Measurements from ENCODE around the gene TSC2.

The TSC2 gene

DNA sequence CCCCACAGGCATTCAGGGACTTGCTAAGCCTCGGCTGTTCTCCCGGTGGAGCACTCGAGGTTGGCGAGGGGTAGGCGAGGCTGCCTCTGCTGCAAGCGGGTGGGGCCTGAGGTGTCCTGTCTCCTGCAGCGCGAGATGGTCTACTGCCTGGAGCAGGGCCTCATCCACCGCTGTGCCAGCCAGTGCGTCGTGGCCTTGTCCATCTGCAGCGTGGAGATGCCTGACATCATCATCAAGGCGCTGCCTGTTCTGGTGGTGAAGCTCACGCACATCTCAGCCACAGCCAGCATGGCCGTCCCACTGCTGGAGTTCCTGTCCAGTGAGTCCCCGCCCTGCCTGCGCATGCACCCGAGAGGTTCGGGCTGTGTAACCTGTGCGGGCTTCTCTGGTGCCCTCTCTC lies 26.3 kb downstream of the TSC2 start:
- DNase-seq = no peak

DNA sequence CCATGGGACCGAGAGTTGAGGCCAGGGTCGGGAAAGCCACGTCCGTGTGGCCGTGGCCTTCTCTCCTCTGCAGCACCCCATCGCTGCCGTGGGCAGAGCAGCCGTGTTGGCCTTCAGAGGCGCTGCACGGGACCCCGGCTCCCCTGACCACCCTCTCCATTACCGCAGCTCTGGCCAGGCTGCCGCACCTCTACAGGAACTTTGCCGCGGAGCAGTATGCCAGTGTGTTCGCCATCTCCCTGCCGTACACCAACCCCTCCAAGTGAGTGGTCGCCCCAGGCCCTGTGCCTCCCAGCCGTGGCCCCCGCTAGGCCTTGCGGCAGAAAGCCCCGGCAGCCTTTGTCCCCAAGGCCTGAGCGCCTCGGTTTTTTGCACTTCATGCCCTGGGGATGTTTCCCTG lies 27.8 kb downstream of the TSC2 start:
- no peak for DNase-seq

DNA sequence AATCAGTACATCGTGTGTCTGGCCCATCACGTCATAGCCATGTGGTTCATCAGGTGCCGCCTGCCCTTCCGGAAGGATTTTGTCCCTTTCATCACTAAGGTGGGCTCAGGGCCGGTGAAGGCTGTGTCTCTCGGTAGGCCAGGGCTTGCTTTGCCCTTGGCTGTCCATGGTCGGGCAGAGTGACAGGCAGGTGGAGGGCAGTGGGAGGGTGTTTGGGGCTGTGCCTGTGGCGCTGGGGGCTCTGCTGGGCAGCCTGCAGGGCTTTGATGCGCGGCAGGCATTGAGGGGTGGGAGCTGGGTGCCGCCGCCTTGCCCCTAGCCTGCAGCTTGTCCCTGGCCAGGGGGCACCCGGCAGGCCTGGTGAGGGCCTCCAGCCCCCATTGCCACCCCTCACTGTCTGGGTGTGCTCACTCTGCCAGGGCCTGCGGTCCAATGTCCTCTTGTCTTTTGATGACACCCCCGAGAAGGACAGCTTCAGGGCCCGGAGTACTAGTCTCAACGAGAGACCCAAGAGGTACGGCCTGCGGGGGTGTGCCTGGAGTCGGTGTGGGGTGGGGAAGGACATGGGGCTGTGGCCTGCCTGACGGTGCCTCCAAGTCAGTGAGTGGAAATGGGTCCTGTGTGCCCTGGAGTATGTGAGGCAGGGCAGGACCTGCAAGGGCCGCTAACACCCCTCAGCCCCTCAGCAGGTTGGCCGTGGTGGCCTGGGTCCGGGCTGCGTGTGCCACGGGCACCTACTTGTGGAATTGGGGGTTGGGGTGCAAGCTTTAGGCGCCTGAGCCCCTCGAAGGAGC lies 28.5 kb downstream of the TSC2 start:
- DNase-seq = no peak

DNA sequence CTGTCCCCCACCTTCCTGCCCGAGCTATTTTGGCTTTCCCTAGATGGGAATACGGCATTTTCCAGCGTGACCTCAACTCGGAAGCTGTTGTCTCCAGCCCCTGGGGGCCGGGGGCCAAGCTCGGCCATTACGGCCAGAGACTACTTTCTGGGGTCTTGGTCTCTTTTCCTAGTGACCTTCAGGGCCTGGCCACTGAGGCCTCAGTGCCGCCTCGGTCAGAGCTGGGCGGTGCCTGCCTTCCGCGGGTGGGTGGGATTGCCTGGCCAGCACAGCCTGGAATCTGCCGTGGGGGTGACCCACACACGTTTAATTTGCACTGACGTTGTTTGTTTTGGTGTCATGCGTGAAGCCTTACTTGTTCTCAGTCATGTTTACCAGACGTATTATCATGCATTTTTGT lies 29.2 kb downstream of the TSC2 start:
- DNase-seq = no peak

DNA sequence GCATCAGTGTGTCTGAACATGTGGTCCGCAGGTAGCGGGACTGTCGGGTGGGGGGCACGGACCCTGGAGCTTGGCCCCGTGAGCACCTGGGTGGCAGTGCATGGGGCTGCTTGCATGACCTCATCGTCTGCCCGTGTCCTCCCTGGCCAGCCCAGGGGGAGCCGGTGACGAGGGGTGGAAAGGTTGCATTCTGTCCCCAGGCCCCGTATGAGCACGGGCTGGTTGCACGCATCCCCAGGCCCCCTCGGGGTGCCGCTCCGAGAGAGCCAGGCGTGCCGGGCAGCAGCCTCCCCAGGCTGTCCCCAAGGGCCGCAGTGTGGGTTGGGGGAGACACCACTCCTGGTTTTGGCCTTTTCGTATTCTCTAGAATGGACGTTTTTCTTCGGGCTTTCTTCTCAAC lies 29.9 kb downstream of the TSC2 start:
- DNase-seq = no peak

DNA sequence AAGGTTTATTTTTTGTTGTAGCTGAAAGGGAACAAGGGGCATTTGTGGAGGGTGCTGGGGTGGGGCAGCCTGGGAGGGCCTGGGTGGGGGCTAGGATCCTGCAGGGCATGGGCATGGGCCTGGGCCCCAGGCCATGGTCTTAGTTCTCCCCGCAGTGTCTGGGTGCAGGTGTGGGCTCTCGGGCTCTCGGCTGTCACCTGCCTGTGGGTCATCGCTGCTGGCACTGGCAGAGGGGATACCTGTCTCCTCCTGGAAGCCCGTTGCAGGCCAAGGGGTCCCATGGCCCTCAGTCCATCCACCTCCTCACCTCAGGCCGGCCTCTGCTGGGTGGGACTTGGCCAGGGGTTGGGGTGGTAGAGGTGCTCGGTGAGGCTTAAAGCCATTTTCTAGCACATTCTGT lies 30.3 kb downstream of the TSC2 start:
- no peak for DNase-seq

DNA sequence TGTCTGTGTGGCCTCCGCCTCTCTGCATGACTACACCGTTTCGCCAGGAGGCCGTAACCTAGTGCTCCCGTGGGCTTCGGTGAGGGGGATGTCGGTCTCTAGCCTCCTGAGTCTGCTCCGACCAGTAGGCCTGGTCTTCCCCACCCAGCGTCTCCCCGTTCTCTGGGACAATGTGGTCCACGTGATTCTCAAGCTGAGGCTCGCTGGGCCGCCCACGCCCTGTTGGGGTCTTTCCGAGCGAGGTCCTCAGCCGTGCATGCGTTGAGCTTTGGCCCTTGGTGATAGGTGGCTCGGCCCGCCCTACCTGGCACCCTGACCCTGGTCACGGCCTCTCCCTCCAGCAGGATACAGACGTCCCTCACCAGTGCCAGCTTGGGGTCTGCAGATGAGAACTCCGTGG lies 30.9 kb downstream of the TSC2 start:
- no peak for DNase-seq

DNA sequence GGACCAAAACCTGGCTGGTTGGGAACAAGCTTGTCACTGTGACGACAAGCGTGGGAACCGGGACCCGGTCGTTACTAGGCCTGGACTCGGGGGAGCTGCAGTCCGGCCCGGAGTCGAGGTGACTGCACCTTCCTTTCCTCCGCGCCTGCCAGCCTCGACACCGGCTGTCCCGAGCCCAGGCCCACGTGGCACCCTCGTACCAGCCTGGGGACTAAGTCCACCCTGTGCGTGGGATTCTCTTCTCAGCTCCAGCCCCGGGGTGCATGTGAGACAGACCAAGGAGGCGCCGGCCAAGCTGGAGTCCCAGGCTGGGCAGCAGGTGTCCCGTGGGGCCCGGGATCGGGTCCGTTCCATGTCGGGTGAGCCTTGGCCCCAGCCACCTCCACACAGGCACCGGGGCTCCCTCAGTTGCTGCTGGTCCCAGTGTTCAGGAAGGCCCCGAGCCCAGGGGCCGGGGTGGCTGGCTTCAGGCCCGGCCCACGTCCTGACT lies 31.6 kb downstream of the TSC2 start:
- DNase-seq = no peak

DNA sequence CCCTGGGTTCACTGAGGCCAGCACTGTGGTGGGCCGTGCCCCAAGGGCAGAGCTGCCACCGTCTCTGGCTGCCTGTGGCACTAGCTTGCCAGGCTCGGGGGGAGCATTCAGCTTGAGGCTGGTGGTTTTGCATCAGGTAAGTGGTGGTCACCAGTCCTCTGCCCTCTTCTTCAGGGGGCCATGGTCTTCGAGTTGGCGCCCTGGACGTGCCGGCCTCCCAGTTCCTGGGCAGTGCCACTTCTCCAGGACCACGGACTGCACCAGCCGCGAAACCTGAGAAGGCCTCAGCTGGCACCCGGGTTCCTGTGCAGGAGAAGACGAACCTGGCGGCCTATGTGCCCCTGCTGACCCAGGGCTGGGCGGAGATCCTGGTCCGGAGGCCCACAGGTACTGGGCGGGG lies 32.2 kb downstream of the TSC2 start:
- no peak for DNase-seq

DNA sequence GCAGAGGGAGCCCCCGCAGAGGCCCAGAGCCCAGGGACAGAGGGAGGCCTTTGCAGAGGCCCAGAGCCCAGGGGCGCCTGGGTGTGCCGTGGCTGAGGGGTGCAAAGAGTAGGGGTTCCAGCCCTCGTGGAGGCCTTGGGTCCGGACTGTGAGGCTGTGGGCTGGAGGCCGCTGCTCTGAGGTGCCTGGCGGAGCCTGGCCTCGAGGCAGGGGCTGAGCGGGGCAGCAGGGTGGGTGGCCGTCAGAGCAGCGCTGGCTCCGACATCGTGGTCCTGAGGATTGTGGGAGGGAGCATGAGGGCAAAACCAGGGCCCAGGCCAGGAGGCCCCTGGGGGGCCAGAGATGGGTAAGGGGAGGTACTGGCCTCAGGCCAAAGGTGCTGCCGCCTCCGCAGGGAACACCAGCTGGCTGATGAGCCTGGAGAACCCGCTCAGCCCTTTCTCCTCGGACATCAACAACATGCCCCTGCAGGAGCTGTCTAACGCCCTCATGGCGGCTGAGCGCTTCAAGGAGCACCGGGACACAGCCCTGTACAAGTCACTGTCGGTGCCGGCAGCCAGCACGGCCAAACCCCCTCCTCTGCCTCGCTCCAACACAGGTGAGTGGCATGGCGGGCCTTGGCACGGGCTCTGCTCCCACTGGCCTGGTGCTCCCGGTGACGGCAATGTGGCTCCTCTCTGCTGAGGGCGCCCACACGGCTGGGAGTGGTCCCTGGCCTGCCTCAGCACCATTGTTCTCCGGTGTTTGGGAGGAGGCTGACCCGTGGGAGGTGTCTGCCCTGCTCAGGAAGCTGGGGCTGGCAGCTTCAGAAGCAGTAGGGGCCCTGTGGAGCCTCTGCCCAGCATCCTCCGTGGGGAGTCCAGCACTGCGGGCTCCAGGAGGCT lies 33.7 kb downstream of the TSC2 start:
- peak; percentile 42 for DNase-seq

DNA sequence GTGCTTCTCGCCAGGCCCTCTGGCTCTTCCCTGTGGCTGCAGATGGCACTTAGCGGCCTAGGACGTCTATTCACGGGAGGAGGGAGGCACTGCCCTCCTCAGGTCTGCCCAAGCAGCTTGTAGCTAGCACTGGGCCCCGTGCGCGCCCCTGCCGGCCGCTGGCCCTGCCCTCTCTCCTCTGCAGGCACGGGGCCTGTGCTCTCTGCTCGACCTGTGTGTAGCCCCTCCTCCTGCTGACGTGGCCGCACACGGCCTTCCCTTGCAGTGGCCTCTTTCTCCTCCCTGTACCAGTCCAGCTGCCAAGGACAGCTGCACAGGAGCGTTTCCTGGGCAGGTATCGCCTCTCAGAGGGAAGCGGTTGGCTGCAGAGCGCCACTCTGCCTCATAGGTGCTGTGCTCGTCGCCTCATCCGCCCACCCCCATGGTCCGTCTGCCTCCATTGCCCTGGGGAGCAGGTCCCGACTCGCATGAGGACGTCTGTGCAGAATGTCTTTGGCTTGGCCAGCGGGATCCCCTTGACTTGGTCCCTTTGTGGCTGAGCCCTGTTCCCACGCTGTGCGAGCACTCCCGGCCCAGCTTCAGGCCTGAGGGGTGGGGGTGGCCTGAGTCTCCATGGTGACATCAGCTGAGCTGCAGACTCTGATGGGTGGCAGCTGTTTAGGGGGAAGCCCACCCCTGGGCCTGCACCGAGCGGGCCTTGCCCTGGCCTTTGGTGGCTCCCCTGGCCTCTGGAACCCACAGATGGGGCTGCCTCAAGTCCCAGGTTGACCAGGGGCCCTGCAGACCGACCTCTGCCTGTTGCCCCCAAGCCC lies 34.6 kb downstream of the TSC2 start:
- DNase-seq = peak; percentile 98

DNA sequence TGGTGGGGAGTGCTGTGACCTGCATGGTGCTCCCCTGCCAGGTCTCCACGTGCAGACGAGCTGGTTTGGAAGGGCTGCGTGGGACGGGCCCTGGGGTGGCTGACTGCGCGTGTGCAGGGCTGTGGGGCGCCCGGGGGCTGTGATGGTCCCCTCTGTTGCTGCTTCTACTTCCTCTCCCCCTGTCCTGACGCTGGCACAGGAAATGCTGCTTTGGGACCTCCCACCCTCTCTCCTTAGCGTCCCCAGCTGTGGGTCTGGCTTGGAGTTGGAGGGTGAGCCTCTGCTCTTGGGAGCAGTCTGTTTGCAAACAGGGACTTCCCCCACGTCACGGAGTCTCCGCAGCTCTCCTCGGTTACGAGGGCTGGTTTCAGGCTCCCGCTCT lies 35.2 kb downstream of the TSC2 start:
- DNase-seq = no peak

DNA sequence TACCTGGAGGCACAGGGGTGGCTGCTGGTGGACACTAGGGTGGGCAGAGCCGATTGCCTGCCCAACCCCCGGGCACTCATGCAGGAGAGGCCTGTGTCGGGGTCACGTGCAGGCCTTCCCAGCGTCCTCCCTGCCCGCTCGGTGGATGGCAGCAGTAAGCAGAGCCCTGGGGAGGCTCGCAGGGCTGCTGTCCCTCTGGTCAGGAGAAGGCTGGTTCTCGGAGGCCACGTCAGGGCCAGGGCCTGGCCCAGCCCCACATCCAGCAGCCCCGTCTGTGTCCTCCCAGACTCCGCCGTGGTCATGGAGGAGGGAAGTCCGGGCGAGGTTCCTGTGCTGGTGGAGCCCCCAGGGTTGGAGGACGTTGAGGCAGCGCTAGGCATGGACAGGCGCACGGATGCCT lies 35.6 kb downstream of the TSC2 start:
- no peak for DNase-seq

DNA sequence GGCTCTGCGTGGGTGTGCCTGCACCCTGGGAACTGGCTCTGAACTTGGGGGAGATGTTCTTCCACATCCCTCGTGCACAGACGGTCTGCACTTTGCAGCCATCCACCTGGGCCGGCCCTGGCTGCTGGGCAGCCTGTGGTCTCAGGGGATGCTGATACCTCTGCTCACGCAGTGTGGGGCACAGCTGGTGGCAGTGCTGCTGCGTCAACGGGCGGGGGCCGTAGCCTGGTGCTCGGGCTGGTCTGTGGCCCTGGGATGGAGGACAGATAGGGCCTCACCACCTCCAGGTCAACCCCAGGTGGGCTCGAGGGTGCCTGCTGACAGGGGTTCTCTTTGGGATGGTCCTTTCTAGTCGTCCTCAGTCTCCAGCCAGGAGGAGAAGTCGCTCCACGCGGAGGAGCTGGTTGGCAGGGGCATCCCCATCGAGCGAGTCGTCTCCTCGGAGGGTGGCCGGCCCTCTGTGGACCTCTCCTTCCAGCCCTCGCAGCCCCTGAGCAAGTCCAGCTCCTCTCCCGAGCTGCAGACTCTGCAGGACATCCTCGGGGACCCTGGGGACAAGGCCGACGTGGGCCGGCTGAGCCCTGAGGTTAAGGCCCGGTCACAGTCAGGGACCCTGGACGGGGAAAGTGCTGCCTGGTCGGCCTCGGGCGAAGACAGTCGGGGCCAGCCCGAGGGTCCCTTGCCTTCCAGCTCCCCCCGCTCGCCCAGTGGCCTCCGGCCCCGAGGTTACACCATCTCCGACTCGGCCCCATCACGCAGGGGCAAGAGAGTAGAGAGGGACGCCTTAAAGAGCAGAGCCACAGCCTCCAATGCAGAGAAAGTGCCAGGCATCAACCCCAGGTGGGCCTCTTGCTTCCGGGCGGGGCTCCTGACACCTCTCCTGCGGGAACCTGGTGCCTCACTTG lies 36.3 kb downstream of the TSC2 start:
- no peak for DNase-seq

DNA sequence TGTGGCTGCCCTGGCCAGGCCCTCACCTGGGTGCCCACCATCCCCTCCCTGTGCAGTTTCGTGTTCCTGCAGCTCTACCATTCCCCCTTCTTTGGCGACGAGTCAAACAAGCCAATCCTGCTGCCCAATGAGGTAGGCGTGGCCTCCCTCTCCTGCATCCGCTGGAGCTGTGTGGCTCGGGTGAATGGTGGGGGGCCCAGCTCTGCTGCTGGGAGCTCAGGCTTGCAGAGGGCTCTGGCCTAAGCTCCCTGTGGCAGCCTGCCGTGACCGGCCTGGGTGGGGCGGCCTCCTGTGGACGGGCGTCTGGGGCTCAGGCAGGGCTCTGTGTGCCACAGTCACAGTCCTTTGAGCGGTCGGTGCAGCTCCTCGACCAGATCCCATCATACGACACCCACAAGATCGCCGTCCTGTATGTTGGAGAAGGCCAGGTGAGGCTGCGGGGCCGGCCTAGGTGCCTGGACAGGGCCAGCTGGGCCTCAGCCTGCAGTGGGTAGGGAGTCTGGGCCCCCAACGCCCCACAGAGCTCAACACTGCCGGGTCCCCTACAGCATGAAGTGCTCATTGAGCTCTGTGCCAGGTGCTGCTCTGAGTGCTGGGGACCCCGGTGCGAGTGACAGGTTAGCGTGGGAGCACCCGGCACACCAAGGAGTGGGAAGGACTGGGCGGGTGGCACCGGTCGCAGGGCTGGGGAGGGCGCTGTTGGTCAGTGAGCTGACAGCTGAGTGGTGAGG lies 37.3 kb downstream of the TSC2 start:
- no peak for DNase-seq

DNA sequence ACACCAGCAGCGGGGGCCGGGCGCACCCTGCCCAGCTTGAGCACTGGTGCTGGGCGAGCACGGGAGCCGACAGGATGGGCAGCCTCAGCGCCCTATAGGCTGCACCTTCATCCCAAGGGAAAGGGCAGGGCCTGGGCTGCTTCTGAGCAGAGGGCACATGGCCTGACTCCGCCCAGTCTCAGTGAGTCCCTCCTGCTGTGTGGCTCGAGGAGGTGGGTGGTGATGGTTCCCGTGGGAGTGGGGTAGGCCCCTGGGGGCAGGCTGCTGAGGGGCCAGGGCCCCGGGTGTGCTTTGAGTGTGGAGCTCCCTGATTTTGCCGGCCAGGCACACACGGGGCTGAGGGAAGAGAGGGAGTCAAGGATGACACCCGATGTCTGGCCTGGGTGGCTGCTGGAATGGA lies 37.9 kb downstream of the TSC2 start:
- DNase-seq = no peak

DNA sequence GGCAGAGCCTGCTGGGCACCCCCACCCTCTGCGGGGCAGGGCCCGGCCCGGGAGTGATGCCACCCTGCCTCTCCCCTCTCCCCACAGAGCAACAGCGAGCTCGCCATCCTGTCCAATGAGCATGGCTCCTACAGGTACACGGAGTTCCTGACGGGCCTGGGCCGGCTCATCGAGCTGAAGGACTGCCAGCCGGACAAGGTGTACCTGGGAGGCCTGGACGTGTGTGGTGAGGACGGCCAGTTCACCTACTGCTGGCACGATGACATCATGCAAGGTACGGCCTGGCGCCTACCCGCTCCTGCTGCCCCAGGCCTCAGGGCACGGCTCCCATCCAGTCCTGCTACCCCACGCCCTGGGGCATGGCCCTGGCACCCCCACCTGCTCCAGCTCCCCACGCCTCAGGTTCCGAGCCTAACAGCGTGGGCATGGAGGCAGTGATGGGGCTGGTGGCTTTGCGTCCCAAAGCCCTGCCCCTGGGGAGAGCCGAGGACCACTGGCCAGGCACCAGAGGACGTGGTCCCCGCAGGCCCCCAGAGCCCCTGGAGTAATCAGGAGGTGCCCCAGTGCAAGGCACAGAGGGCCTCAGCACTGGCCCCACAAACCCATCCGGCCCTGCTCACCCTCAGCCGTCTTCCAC lies 38.4 kb downstream of the TSC2 start:
- DNase-seq = no peak

DNA sequence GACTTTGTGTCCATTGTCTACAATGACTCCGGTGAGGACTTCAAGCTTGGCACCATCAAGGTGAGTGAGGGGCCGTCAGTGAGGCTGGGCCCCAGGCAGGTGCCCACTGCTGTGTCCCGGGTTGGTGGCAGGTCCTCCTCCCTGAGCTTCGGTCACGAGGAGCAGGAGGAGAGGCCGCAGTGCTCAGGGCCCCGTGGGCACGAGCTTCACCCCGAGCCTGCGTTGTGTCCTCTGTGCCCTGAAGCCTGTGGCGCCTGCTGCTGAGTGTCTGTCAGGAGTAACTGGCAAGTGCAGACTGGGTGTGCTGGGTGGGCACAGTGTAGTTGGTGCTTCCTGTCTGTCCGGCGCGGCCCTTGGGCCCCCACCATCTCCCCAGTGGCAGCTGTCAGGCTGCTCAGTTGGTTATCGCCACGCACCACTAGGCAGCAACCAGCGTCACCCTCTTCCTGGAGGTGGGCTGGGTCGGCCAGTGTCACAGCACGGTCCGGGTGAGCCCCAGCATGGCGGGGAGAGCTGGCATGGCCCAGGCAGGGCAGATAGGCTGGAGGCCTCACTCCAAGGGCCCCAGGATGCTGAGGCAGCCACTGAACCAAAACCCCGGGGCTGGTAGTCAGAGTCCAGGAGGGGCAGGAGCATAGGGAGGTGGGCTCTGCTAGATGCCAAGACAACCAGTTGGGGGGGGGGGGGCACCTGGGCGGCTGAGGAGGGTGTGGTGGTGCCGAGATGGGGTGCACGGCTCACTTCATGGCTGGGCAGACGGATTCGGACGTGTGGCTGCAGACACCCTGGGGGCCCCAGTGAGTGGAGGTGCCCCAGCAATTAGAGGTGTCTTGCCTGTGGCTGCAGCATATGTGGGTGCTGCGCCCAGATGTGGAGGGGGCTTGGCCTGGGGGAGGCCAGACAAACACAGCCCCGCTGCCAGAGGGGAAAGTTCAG lies 39.3 kb downstream of the TSC2 start:
- DNase-seq = no peak

DNA sequence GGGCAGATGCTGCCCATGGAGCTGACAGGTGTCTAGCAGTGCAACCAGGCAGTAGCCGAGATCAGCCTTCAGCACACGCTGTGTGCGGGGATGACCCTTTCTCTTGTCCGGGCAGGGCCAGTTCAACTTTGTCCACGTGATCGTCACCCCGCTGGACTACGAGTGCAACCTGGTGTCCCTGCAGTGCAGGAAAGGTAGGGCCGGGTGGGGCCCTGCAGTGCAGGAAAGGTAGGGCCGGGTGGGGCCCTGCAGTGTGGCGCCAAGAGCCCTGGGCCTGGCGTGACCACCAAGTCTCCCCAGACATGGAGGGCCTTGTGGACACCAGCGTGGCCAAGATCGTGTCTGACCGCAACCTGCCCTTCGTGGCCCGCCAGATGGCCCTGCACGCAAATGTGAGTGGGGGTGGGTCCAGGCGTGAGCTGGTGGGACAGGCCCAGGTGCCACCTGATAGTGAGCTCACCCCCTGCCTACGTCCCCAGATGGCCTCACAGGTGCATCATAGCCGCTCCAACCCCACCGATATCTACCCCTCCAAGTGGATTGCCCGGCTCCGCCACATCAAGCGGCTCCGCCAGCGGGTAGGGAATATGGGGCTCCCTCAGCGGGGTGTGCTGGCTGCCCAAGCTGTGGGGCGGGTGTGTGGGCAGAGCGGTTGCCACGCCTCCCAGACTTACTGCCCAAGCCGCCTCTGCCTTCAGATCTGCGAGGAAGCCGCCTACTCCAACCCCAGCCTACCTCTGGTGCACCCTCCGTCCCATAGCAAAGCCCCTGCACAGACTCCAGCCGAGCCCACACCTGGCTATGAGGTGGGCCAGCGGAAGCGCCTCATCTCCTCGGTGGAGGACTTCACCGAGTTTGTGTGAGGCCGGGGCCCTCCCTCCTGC lies 40.2 kb downstream of the TSC2 start:
- DNase-seq = no peak
